Muscle layer of colon (tissue), 2 donors: ENCODE results near the gene RBMS1.

ENCODE experiments used
- H3K27ac ChIP-seq: one replicate; pipeline ENCODE4 v1.7.0; 2013; ENCODE audit warnings: low read depth, mild to moderate bottlenecking, low read length, moderate library complexity
- H3K27me3 ChIP-seq, 2 donors: one replicate each; pipeline ENCODE4 v1.7.0; 2013; ENCODE audit warnings: low read length in 2 of 2, mild to moderate bottlenecking in 2 of 2; ENCODE audit not compliant: insufficient read depth in 2 of 2, control insufficient read depth in 1 of 2
- H3K36me3 ChIP-seq: one replicate; pipeline ENCODE4 v1.7.0; 2013; ENCODE audit warnings: mild to moderate bottlenecking, low read length; ENCODE audit not compliant: insufficient read depth
- H3K4me1 ChIP-seq: one replicate; pipeline ENCODE4 v1.7.0; 2013; ENCODE audit warnings: mild to moderate bottlenecking, low read length; ENCODE audit not compliant: insufficient read depth
- H3K4me3 ChIP-seq, 2 donors: one replicate each; pipeline ENCODE4 v1.7.0; 2013; ENCODE audit warnings: low read length in 2 of 2, low read depth in 1 of 2, mild to moderate bottlenecking in 1 of 2, moderate library complexity in 1 of 2
- H3K9ac ChIP-seq: one replicate; pipeline ENCODE4 v1.7.0; 2013; ENCODE audit warnings: low read length
- H3K9me3 ChIP-seq: one replicate; pipeline ENCODE4 v1.7.0; 2013; ENCODE audit warnings: mild to moderate bottlenecking, low read length
- donor health status: abdominal sarcoma.
- donor health status: Adenocarcinoma of cecum.

The RBMS1 gene

GRCh38 chr2:160516547-160517365, 23.1 kb upstream of the RBMS1 start:
- Histone ChIP-seq H3K9ac (no peak overlapping the region), H3K4me3 (no peak overlapping the region), H3K4me1 (peaks cover 8% of the 10 kb centered on the region), H3K9me3 (no peaks in the 10 kb centered on the region), H3K27ac (no peak overlapping the region), H3K36me3 (no peaks in the 10 kb centered on the region), H3K27me3 (no peaks in the 10 kb centered on the region)

DNA sequence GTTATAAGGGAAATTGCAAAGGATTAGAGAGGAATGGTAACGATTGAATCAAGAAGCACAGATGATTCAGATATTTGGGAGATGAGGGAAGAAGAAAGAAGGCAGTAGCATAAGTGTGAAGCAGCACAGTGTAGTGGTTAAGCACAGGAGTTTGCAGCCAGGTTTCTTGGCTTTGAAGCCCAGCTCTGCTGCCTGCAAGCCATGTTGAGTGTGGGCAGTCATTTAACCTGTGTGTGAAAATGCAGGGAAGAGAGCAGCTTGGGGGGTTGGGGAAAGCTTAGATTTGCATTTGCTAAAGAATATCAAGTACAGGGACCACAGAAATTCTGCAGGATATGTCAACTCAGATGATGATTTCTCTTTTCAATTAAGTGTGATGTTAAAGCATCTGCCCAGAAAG, 21.5 kb upstream of the RBMS1 start:
- no peak overlapping the region for H3K4me3 ChIP-seq
- H3K9ac ChIP-seq: no peak overlapping the region
- H3K36me3 ChIP-seq: no peaks in the 10 kb centered on the region
- H3K4me1 ChIP-seq: peaks cover 8% of the 10 kb centered on the region
- no peaks in the 10 kb centered on the region for H3K27me3 ChIP-seq
- H3K9me3 ChIP-seq: no peaks in the 10 kb centered on the region
- no peak overlapping the region for H3K27ac ChIP-seq

DNA sequence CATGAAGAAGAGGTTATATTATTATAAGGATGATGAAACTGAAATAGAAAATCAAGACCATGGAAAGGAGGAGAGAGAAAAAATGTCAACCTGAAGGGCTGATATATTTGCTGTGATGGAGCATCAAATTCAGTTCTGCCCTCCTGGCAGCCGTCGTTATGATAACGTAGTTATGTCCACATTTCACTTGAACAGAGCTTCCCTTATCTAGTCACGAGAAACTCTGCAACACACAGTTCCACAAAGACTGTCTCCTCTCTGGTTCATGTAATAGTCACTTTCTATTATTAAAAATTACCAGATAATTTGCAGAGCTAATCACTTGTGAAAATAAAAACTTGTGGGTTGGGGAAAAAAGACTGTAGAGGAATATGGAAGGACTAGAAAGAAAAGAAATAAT, 19.5 kb upstream of the RBMS1 start:
- Histone ChIP-seq H3K9ac (no peak overlapping the region), H3K27me3 (no peaks in the 10 kb centered on the region), H3K27ac (no peak overlapping the region)

DNA sequence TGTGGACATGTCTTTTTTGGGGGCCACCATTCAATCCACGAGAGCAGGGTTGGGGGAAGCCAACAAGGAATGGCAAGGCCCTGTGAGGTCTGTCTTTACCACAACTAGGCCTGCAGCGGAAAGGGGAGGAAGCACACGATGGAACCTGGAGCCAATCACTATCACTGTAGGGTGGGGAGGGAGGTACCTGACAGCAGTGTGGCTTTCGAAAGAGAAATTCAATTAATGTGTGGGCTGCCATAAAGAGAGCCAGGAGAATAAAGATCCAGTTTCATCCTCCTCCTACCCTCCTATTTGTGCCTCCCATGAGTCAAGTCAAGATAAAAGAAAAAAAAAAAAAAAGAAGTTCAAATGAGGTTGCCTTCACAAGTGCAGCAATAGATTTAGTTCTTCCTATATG, 18.9 kb upstream of the RBMS1 start:
- Histone ChIP-seq H3K9me3 (no peaks in the 10 kb centered on the region), H3K27me3 (no peaks in the 10 kb centered on the region), H3K27ac (no peak overlapping the region), H3K4me3 (no peak overlapping the region), H3K36me3 (no peaks in the 10 kb centered on the region), H3K9ac (no peak overlapping the region), H3K4me1 (peaks cover 8% of the 10 kb centered on the region)

More for the DNA sequence above, 19.5 kb upstream of the RBMS1 start:
- H3K4me1 ChIP-seq: peaks cover 8% of the 10 kb centered on the region
- no peak overlapping the region for H3K4me3 ChIP-seq
- no peaks in the 10 kb centered on the region for H3K9me3 ChIP-seq
- H3K36me3 ChIP-seq: no peaks in the 10 kb centered on the region

- no peak overlapping the region for H3K27ac ChIP-seq
- no peaks in the 10 kb centered on the region for H3K4me1 ChIP-seq
- no peaks in the 10 kb centered on the region for H3K36me3 ChIP-seq
- H3K27me3 ChIP-seq: no peaks in the 10 kb centered on the region
- no peak overlapping the region for H3K4me3 ChIP-seq
- H3K9me3 ChIP-seq: no peaks in the 10 kb centered on the region
- H3K9ac ChIP-seq: no peak overlapping the region
These were observed 17.0 kb upstream of the RBMS1 start for GRCh38 chr2:160510617-160511016.

- Histone ChIP-seq H3K4me3 (no peak overlapping the region), H3K4me1 (no peaks in the 10 kb centered on the region), H3K36me3 (no peaks in the 10 kb centered on the region), H3K9me3 (no peaks in the 10 kb centered on the region), H3K27me3 (no peaks in the 10 kb centered on the region), H3K27ac (no peak overlapping the region), H3K9ac (no peak overlapping the region)
These were observed 15.4 kb upstream of the RBMS1 start for GRCh38 chr2:160509016-160509415.

- Histone ChIP-seq H3K4me3 (no peak overlapping the region), H3K27me3 (no peaks in the 10 kb centered on the region), H3K4me1 (no peaks in the 10 kb centered on the region), H3K9ac (no peak overlapping the region), H3K36me3 (no peaks in the 10 kb centered on the region), H3K27ac (no peak overlapping the region), H3K9me3 (no peaks in the 10 kb centered on the region)
These were observed 13.9 kb upstream of the RBMS1 start for GRCh38 chr2:160507464-160507863.

DNA sequence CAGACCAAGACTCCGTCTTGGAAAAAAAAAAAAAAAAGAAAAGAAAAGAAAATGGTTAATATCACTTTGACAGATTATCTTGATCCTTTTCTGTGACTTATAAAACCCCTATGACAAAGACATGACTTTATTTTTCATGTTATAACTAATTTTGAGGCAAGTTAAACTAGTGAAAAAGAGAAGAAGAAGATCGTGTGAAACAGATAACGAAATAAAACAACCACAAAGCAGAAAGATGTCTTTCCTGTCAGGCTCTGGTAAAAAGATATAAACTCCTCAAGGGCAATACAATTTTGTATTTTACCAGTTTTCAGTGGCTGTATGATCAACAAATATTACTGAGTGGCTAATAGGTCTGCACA, 13.4 kb upstream of the RBMS1 start:
- Histone ChIP-seq H3K36me3 (no peaks in the 10 kb centered on the region), H3K4me1 (no peaks in the 10 kb centered on the region), H3K27ac (no peak overlapping the region), H3K9me3 (no peaks in the 10 kb centered on the region), H3K4me3 (no peak overlapping the region), H3K9ac (no peak overlapping the region), H3K27me3 (no peaks in the 10 kb centered on the region)

DNA sequence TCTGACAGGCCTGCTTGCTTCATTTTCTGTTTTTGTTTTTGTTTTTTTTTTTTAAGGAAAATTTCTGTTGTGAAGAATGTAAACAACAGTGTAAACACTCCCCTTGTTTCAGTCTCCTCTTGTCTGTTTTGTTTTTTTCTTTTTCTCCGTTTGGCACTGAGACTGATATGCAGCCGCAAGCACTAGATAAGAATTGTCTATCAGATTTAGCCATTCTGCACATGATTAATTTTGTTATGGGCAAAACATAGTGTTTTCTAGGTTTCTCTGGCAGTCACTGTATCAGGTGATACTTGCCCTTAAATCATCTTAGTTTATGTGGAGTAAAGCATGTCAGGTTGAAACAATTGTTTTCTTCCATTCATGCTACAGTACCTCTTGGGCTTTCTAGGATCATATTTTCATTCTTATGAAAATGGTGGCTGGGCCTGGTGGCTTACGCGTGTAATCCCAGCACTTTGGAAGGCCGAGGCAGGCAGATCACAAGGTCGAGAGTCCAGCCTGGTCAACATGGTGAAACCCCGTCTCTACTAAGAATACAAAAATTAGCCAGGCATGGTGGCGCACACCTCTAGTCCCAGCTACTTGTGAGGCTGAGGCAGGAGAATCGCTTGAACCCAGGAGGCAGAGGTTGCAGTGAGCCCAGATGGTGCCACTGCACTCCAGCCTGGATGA, 12.9 kb upstream of the RBMS1 start:
- Histone ChIP-seq H3K4me1 (no peaks in the 10 kb centered on the region), H3K27me3 (no peaks in the 10 kb centered on the region), H3K9me3 (no peaks in the 10 kb centered on the region), H3K27ac (no peak overlapping the region), H3K36me3 (no peaks in the 10 kb centered on the region), H3K4me3 (no peak overlapping the region), H3K9ac (no peak overlapping the region)

DNA sequence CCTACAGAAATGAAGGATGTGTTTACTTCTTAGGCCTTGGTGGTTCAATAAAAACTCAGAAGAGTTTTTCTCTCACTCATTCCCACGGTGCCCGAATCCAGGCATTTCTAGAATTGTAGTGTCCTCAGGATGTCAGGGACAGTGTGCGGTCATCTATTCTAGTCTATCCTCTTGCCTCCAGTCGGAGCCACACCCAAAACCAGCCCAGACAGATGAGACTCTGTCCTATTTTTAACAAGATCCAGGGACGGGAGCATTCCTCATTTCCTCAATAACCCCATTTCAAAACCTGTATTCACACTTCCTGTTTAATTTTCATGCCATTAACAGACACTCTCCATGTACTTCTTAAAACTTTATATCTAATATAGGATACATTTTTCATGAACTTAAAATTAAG, 11.6 kb upstream of the RBMS1 start:
- Histone ChIP-seq H3K4me3 (no peak overlapping the region), H3K27me3 (no peaks in the 10 kb centered on the region), H3K36me3 (no peaks in the 10 kb centered on the region), H3K9ac (no peak overlapping the region), H3K27ac (no peak overlapping the region), H3K4me1 (no peaks in the 10 kb centered on the region), H3K9me3 (no peaks in the 10 kb centered on the region)

DNA sequence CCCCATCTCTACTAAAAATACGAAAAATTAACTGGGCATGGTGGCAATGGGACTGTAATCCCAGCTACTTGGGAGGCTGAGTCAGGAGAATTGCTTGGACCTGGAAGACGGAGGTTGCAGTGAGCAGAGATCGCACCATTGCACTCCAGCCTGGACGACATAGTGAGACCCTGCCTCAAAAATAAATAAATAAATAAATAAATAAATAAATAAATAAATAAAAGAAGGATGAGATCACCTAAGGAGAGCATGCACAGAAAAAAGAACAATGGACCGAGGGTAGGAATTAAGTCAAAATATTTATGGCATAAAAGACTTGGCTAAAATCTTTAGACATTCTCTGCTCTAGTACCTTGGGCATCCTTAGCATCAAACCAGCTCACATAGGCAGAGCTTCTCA, 8.9 kb upstream of the RBMS1 start:
- H3K9ac ChIP-seq: no peak overlapping the region
- H3K27ac ChIP-seq: no peak overlapping the region
- H3K4me1 ChIP-seq: no peaks in the 10 kb centered on the region
- no peaks in the 10 kb centered on the region for H3K36me3 ChIP-seq
- H3K27me3 ChIP-seq: no peaks in the 10 kb centered on the region
- H3K9me3 ChIP-seq: no peaks in the 10 kb centered on the region
- H3K4me3 ChIP-seq: no peak overlapping the region

DNA sequence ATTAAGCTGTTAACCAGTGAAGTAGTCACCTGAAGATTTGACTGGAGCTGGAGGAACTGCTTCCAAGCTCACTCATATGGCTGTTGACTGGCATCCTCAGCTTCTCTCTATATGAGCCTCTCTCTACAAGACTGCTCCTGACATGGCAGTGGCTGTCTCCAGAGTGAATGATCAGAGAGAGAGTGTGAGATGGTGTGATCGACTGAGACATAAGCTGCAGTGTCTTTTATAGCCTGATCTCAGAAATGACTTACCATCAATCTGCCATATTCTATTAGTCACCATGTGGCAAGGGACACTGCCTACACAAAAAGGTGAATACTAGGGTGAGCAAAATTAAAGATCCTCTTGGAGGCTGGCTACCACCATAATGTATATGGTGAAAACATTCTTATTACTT, 7.8 kb upstream of the RBMS1 start:
- H3K27me3 ChIP-seq: no peaks in the 10 kb centered on the region
- H3K4me1 ChIP-seq: no peaks in the 10 kb centered on the region
- H3K4me3 ChIP-seq: no peak overlapping the region
- no peaks in the 10 kb centered on the region for H3K36me3 ChIP-seq
- no peaks in the 10 kb centered on the region for H3K9me3 ChIP-seq
- no peak overlapping the region for H3K9ac ChIP-seq
- no peak overlapping the region for H3K27ac ChIP-seq
